GM23338 (cell line): Measurements from ENCODE around the gene UBE2E2. TPM values are rescaled to one million over a fixed set of nuclear protein-coding genes. Genes with fewer than 3 reads are reported as not detected.

ENCODE experiments used
- ATAC-seq: fragments of 200-7000 bp; cut with Tn5 transposase; 3 replicates; pipeline ENCODE4 v1.9.1; 2020
- DNase-seq: peaks from one replicate; pipeline ENCODE4 v3.0.0-alpha.2; 2015; ENCODE audit warnings: low spot score
- H2AFZ ChIP-seq: fragments of 200-600 bp; sonication (generic); 2 replicates; pipeline ENCODE4 v1.8.0; 2016; ENCODE audit warnings: antibody characterized with exemption, mild to moderate bottlenecking, moderate library complexity
- H3F3A ChIP-seq: fragments of 200-600 bp; sonication (generic); replicated peaks from 2 replicates; pipeline ENCODE4 v1.8.0; 2017; ENCODE audit warnings: antibody characterized with exemption, mixed run types, low read depth
- H3K27ac ChIP-seq: fragments of 200-600 bp; sonication (generic); 2 replicates; pipeline ENCODE4 v1.6.1; 2016; ENCODE audit warnings: low read depth
- H3K27me3 ChIP-seq: fragments of 200-600 bp; sonication (generic); 2 replicates; pipeline ENCODE4 v1.8.0; 2016; ENCODE audit warnings: mild to moderate bottlenecking, mixed run types, moderate library complexity; ENCODE audit not compliant: insufficient read depth
- H3K36me3 ChIP-seq: fragments of 200-600 bp; sonication (generic); 2 replicates; pipeline ENCODE4 v1.8.0; 2016; ENCODE audit warnings: mild to moderate bottlenecking; ENCODE audit not compliant: insufficient read depth
- H3K4me1 ChIP-seq: fragments of 200-600 bp; sonication (generic); 2 replicates; pipeline ENCODE4 v1.8.0; 2016; ENCODE audit warnings: mild to moderate bottlenecking, moderate library complexity; ENCODE audit not compliant: insufficient read depth
- H3K4me2 ChIP-seq: fragments of 200-600 bp; sonication (generic); 2 replicates; pipeline ENCODE4 v1.7.1; 2017; ENCODE audit warnings: mixed run types
- H3K4me3 ChIP-seq: fragments of 200-600 bp; sonication (generic); 2 replicates; pipeline ENCODE4 v1.6.1; 2016; ENCODE audit warnings: mixed run types
- H3K79me2 ChIP-seq: fragments of 200-600 bp; sonication (generic); replicated peaks from 2 replicates; pipeline ENCODE4 v1.8.0; 2017; ENCODE audit warnings: mild to moderate bottlenecking; ENCODE audit not compliant: insufficient read depth
- H3K9me2 ChIP-seq: fragments of 200-600 bp; sonication (generic); 2 replicates; pipeline ENCODE4 v1.8.0; 2017; ENCODE audit not compliant: insufficient read depth
- H4K20me1 ChIP-seq: fragments of 200-600 bp; sonication (generic); replicated peaks from 2 replicates; pipeline ENCODE4 v1.8.0; 2017; ENCODE audit warnings: mild to moderate bottlenecking; ENCODE audit not compliant: insufficient read depth
- H3K27ac Mint-ChIP-seq: 2 replicates; pipeline ENCODE4 v1.8.0; 2020; ENCODE audit warnings: inconsistent platforms, mild to moderate bottlenecking, moderate library complexity, mixed read lengths
- H3K27me3 Mint-ChIP-seq: 3 replicates; pipeline ENCODE4 v1.8.0; 2022; ENCODE audit warnings: low read depth, mild to moderate bottlenecking, moderate library complexity, mixed read lengths, inconsistent platforms; ENCODE audit not compliant: insufficient read depth, poor library complexity
- H3K36me3 Mint-ChIP-seq: 3 replicates; pipeline ENCODE4 v1.8.0; 2021; ENCODE audit warnings: low read depth, mild to moderate bottlenecking, inconsistent platforms, moderate library complexity, mixed read lengths
- H3K4me1 Mint-ChIP-seq: 3 replicates; pipeline ENCODE4 v1.8.0; 2020; ENCODE audit warnings: mild to moderate bottlenecking, inconsistent platforms, mixed read lengths
- H3K4me3 Mint-ChIP-seq: 3 replicates; pipeline ENCODE4 v1.8.0; 2021; ENCODE audit warnings: moderate library complexity, mild to moderate bottlenecking, inconsistent platforms, mixed read lengths
- H3K9me3 Mint-ChIP-seq: 3 replicates; pipeline ENCODE4 v1.8.0; 2020; ENCODE audit warnings: moderate library complexity, mild to moderate bottlenecking, inconsistent platforms, mixed read lengths
- CREB1 ChIP-seq: fragments of 250-450 bp; sonication (Bioruptor Pico); IDR thresholded peaks from 2 replicates; pipeline ENCODE4 v1.5.0; 2020; ENCODE audit warnings: low read depth, mild to moderate bottlenecking, moderate library complexity
- EZH2 ChIP-seq: fragments of 200-600 bp; sonication (generic); IDR thresholded peaks from one replicate; pipeline ENCODE4 v1.8.0; 2017; ENCODE audit warnings: antibody characterized with exemption, mild to moderate bottlenecking, low read depth; ENCODE audit not compliant: unreplicated experiment
- NANOG ChIP-seq: IDR thresholded peaks from 2 replicates; pipeline ENCODE4 v1.6.1; 2016; ENCODE audit warnings: antibody characterized with exemption, borderline replicate concordance
- STAT1 ChIP-seq: IDR thresholded peaks from one replicate; pipeline ENCODE4 v1.6.1; 2016; ENCODE audit warnings: antibody characterized with exemption; ENCODE audit not compliant: unreplicated experiment
- ZNF114 ChIP-seq: fragments of 250-450 bp; sonication (Bioruptor Pico); IDR thresholded peaks from 2 replicates; pipeline ENCODE4 v1.5.0; 2020; ENCODE audit warnings: mild to moderate bottlenecking, moderate library complexity
- ZNF331 ChIP-seq: fragments of 250-450 bp; sonication (Bioruptor Pico); IDR thresholded peaks from 2 replicates; pipeline ENCODE4 v1.5.0; 2020; ENCODE audit warnings: low read depth, mild to moderate bottlenecking, moderate library complexity
- polyA plus RNA-seq: library from polyadenylated mRNA; unstranded; fragments of >200 nt; fragmentation: Nextera tagmentation; extraction: Ambion mirVana; gene quantifications from 2 replicates; pipeline ENCODE4 v1.2.1, GENCODE V29; 2016
- total RNA-seq: library from RNA; depleted of rRNA; stranded (reverse); fragments of >200 nt; shearing (Covaris generic); gene quantifications from 2 replicates; pipeline ENCODE4 v1.2.3, GENCODE V29; 2014
- TF ChIP-seq, protein P1 (sequence below): IDR thresholded peaks from 2 replicates; pipeline ENCODE4 v1.6.1; 2016; ENCODE audit warnings: antibody characterized with exemption
- TF ChIP-seq, protein P2 (sequence below), 2 experiments: fragments of 200-600 bp in 1 of 2; sonication (generic) in 1 of 2; conservative IDR thresholded peaks; 2 replicates each; pipeline versions ENCODE4 v1.5.1 to v1.6.1; 2016 to 2017; ENCODE audit warnings: antibody characterized with exemption in 2 of 2, low read depth in 2 of 2, mild to moderate bottlenecking in 2 of 2, moderate library complexity in 1 of 2
- TF ChIP-seq, protein P3 (sequence below): IDR thresholded peaks from one replicate; pipeline ENCODE4 v1.6.1; 2018; ENCODE audit warnings: antibody characterized with exemption; ENCODE audit not compliant: unreplicated experiment

Gene UBE2E2
- total and polyA plus RNA-seq, 2 experiments from 2014 or later, result 86.9 to 169 TPM

DNA sequence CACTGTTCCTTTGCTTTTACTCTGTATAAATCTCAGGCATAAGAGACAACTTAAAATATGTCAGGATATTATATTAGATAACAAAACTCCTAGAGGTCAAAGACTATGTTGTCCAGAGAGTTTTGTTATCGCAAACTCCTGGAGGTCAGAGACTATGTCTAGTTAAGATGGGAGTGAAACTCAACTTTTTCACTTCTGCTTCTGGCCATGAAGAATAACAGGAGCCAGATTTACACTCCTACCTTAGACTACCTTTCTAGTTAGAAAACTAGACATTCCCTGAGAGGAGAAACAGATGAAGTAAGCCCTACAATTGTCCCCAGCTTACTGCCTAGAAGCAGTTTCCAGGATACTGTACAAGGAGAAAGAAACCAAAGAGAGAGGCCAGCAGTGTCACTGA lies 347.3 kb downstream of the UBE2E2 start (continued):
- TF ChIP-seq STAT1 (no peak), NANOG (no peak), EZH2 (no peak), ZNF114 (CRISPR knock-in tag) (no peak), ZNF331 (CRISPR knock-in tag) (no peak)
- TF ChIP-seq, protein P1, sequence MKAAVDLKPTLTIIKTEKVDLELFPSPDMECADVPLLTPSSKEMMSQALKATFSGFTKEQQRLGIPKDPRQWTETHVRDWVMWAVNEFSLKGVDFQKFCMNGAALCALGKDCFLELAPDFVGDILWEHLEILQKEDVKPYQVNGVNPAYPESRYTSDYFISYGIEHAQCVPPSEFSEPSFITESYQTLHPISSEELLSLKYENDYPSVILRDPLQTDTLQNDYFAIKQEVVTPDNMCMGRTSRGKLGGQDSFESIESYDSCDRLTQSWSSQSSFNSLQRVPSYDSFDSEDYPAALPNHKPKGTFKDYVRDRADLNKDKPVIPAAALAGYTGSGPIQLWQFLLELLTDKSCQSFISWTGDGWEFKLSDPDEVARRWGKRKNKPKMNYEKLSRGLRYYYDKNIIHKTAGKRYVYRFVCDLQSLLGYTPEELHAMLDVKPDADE, result no peak
- TF ChIP-seq, protein P2, sequence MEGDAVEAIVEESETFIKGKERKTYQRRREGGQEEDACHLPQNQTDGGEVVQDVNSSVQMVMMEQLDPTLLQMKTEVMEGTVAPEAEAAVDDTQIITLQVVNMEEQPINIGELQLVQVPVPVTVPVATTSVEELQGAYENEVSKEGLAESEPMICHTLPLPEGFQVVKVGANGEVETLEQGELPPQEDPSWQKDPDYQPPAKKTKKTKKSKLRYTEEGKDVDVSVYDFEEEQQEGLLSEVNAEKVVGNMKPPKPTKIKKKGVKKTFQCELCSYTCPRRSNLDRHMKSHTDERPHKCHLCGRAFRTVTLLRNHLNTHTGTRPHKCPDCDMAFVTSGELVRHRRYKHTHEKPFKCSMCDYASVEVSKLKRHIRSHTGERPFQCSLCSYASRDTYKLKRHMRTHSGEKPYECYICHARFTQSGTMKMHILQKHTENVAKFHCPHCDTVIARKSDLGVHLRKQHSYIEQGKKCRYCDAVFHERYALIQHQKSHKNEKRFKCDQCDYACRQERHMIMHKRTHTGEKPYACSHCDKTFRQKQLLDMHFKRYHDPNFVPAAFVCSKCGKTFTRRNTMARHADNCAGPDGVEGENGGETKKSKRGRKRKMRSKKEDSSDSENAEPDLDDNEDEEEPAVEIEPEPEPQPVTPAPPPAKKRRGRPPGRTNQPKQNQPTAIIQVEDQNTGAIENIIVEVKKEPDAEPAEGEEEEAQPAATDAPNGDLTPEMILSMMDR (conservative IDR thresholded peaks at IDR 0.05; ENCODE audit: low read depth in 2 of 2), result no peak
- TF ChIP-seq, protein P3, sequence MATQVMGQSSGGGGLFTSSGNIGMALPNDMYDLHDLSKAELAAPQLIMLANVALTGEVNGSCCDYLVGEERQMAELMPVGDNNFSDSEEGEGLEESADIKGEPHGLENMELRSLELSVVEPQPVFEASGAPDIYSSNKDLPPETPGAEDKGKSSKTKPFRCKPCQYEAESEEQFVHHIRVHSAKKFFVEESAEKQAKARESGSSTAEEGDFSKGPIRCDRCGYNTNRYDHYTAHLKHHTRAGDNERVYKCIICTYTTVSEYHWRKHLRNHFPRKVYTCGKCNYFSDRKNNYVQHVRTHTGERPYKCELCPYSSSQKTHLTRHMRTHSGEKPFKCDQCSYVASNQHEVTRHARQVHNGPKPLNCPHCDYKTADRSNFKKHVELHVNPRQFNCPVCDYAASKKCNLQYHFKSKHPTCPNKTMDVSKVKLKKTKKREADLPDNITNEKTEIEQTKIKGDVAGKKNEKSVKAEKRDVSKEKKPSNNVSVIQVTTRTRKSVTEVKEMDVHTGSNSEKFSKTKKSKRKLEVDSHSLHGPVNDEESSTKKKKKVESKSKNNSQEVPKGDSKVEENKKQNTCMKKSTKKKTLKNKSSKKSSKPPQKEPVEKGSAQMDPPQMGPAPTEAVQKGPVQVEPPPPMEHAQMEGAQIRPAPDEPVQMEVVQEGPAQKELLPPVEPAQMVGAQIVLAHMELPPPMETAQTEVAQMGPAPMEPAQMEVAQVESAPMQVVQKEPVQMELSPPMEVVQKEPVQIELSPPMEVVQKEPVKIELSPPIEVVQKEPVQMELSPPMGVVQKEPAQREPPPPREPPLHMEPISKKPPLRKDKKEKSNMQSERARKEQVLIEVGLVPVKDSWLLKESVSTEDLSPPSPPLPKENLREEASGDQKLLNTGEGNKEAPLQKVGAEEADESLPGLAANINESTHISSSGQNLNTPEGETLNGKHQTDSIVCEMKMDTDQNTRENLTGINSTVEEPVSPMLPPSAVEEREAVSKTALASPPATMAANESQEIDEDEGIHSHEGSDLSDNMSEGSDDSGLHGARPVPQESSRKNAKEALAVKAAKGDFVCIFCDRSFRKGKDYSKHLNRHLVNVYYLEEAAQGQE, result no peak

DNA sequence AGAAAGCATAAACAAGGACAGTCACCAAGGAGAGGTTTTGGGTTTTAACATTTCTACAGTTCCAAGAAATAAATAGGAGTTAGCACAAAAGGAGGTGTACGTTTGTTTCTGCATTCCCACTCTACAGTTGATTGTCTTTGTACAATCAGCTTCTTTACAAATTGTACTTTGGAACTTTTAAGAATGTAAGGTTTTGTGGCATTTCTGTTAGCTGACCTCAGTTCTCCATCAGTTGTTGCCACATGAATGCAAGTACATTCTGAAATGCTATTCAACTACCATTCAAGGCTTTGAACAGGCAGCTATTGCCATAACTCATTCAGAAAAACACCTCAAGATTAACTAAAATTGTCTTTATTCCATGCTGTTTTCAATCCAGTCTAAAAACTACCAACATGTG lies 349.4 kb downstream of the UBE2E2 start:
- no peaks in the 10 kb centered on the region for H3K79me2 ChIP-seq
- no peaks in the 10 kb centered on the region for H3K9me2 ChIP-seq
- no peaks in the 10 kb centered on the region for H4K20me1 ChIP-seq
- no peak overlapping the region for H2AFZ ChIP-seq
- TF ChIP-seq EZH2 (no peak), CREB1 (no peak)
- H3F3A ChIP-seq, result no peaks in the 10 kb centered on the region
- Mint-ChIP-seq H3K4me3 (no peak overlapping the region), H3K4me1 (no peaks in the 10 kb centered on the region), H3K9me3 (no peaks in the 10 kb centered on the region), H3K27ac (no peak overlapping the region), H3K27me3 (peaks cover 2% of the 10 kb centered on the region), H3K36me3 (no peaks in the 10 kb centered on the region)
- H3K27ac ChIP-seq, result no peak overlapping the region
- H3K27me3 ChIP-seq, result no peaks in the 10 kb centered on the region
- no peak overlapping the region for H3K4me2 ChIP-seq
- DNase-seq (no peak), ATAC-seq (no peak)
- no peaks in the 10 kb centered on the region for H3K36me3 ChIP-seq
- H3K4me1 ChIP-seq, result no peaks in the 10 kb centered on the region
- H3K4me3 ChIP-seq, result no peak overlapping the region
